Measurements from ENCODE around the gene LRRTM4.
"Not testable (repeated sequence)": the region's sequence is repeated elsewhere in the genome, so short reads cannot be mapped to it uniquely, and the experiment has no call there.

Gene LRRTM4

GRCh38 chr2:77314721-77315120 lies 207.5 kb downstream of the LRRTM4 start:
- no peak for DNase-seq (ENCODE audit: low spot score)

DNA sequence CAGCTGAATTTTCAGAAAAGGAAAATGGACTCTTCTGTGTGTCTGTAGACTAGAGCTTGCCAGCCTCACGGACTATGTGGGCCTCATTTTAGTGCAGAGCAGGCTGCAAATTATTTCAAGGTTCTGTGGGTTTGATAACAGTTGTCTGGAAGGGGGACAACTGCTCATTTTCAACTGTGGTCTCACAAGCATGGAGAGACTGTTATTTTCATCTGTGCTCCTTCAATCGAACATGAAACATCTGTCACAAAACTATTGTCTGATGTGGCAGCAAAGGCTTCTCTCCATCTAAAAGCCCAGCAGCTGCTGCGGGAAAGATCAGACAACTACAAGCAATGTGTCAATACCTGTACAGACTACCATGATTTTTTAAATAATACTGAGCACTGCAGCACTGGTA lies 211.8 kb downstream of the LRRTM4 start:
- DNase-seq (ENCODE audit: low spot score): no peak

- DNase-seq (ENCODE audit: low spot score): no peak
Observed at GRCh38 chr2:77309725-77310124, 212.5 kb downstream of the LRRTM4 start.

- DNase-seq (ENCODE audit: low spot score): no peak
Observed at GRCh38 chr2:77301441-77301840, 220.7 kb downstream of the LRRTM4 start.

DNA sequence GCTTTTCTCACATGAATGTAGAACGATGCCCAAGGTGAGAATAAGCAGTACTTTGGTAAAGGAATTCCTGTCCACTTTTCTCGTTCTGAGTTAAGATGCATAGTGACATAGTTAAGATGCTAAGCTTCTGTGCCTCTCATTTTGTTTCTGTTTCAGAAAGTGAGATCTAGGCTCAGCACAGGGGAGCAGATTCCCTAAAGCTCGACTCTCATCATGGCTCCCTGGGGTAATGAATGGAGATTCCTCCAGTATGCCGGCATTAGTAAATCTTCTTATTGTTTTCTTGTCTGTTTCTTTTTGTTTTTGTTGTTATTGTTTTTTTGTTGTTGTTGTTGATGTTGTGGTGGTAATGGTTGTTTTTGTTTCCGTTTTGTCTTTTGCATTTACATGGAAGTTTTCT lies 225.4 kb downstream of the LRRTM4 start:
- DNase-seq (ENCODE audit: low spot score): no peak

DNA sequence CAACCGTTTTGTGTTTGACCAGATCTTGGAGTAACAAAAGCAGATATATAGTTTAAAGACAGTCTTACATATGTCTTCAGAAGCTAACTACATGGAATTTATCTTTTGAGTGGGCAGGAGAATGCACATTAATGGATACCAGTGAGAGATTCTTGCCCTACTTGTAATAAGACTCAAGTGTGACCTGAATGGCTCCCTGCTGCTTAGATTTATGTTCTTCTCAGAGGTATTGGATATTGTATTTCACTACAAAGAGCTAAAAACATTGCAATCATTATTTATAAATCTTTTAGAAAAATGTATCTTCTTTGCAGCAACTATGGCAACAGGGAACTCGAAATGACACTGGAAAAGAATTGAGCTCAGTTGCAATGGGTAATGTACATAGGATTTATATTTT lies 227.7 kb downstream of the LRRTM4 start:
- DNase-seq (ENCODE audit: low spot score): no peak

- no peak for DNase-seq (ENCODE audit: low spot score)
Observed at GRCh38 chr2:77284353-77284752, 237.8 kb downstream of the LRRTM4 start.

DNA sequence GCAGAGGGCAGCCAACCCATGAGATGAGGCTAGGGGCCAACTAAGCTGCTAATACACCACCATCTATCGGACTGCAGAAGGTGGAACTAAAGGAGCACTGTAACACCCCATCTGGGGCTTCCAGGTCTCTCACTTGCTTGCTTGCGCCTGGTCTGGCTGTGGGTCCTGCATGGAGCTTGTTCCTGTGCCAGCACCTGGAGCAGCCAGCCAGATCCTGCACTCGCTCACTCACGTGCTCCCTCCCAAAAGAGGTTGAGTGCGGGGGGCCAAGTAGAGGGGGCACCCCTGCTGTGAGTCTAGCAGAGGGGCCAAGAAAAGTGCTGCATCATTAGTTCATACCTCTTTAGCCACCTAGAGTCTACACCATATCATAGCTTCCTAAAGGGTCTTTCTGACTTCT lies 250.9 kb downstream of the LRRTM4 start:
- DNase-seq (ENCODE audit: low spot score): no peak

DNA sequence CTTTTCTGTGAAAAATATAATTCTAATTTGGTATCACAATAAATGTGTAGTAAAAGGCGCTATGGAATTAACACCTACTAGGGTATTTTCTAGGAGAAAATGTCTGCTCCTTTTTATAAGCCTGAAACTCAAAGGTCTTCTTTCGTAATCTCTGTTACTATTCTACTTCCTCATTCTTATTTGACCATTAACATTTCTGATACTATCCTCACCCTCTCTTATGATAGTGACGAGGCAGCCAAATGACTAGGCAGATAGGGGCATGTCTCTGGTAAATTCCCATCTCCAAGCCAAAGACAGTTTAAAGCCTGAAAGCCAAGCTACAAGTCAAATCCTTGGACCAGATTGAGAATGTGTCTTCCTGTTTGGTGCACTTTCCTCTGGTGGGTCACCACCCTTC lies 251.7 kb downstream of the LRRTM4 start:
- DNase-seq (ENCODE audit: low spot score): no peak

DNA sequence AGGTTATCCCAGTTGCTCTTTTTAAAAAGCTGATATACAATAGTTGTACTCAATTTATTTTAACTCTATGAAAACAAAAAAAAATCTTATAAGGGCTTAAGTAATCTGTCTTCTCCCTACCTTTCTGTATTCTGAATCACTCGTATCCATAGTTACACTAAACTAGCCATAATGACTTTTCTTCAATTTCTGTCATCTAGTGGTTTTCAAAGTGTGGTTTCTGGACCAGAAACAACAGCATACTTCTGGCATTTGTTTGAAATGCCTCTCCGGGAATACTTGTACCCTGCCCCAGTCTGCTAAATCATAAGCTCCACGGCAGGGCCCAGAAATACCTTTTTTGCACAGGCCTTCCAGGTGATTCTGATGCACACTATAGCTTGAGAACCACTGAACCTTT lies 253.6 kb downstream of the LRRTM4 start:
- no peak for DNase-seq (ENCODE audit: low spot score)

DNA sequence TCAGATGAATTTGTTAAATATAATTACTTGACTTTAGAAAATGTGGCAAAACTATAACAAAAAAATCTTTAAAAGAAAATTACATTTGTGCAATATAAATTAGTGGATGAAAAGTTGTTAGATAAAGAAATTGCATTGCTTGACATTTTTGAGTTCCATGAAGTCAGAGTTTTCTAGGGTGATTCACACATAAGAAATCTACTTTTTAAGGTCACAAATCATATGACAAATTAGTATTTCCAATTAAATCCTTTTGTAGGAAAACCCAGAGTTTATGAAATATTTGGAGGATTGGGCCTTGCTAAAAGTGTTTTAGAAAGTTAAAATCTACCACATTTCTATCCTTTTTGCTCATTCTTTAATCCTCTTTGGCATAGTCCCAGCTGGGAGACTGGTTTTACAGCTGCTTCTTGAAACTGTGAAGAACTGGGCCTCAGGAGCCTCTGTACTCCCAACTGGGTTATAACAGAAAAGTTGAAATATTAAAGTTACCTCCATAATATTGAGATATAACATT lies 289.2 kb downstream of the LRRTM4 start:
- DNase-seq (ENCODE audit: low spot score): no peak

GRCh38 chr2:77228391-77228790 lies 293.8 kb downstream of the LRRTM4 start:
- DNase-seq (ENCODE audit: low spot score): no peak

- DNase-seq (ENCODE audit: low spot score): no peak
Observed at GRCh38 chr2:77210725-77211124, 311.5 kb downstream of the LRRTM4 start.

DNA sequence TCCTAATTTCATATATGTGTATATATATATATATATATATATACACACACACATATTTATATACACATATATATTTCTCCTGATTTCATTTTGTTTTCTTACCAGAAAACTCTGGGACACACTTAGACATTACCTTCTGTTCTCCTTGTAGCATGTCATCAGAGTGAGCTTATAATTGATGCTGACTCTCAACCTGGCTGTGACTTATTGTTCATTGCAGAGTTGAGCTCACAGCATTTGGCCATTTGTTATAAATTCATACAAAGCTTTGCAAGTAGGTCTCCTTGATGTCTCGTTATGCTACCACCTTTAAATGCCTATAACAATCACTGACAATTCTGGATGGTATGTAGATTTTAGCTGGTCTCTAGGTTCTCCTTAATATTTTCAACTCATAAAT lies 314.8 kb downstream of the LRRTM4 start:
- no peak for DNase-seq (ENCODE audit: low spot score)

DNA sequence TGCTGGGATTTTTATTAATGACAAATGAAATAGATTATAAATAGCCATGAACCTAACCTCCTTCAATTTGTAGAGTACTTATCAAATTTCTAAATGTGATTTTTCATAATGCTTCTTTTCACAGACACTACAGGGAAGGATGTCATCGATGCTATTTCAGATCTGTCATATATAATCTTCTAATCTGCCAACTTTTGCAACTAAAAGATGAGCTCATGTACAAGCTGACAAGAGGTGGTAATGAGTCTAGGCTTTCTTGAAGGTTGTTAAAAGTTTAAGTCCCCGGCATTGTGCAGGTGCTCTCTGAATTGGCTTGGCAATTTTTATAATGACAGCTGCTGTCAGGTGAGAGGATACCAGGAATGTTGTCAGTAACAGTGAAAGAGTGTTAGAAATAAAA lies 320.4 kb downstream of the LRRTM4 start:
- DNase-seq (ENCODE audit: low spot score): no peak

DNA sequence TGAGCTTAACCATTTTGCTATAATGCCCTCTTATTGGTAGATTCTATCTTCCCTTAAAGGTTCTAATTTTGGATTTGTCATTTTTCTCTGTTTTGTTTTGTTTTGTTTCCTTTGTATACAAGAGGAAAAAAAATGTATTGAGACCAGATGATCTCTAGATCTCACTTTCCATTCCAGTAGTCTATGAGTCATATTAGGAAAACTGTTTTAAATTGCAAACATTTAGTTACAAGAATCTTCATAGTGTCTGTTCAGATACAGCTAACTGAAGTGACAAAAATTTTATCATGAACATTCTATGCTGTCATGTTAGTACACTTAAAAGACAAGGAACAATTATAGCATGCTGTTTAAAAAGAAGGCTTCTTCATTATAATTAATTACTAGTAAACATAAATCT lies 322.8 kb downstream of the LRRTM4 start:
- no peak for DNase-seq (ENCODE audit: low spot score)

GRCh38 chr2:77193858-77194448 lies 328.2 kb downstream of the LRRTM4 start:
- DNase-seq (ENCODE audit: low spot score): no peak

DNA sequence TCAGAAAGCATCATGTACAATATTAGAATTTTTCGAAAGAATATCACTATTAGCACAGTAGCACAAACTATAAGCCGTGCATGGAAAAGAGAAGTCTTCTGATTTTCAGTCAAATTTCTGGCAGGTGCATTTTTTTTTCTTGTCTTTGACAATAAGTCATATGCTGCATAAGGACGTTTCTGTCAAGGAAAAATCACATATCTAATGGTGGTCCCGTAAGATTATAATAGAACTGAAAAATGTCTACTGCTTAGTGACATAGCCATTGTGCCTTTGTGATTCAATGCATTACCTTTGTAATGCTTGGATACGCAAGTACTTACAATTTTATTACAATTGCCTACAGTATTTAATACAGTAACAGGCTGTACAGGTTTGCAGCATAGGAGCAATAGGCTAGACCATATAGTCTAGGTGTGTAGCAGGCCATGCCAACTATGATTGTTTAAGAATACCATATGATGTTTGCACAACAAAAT lies 329.3 kb downstream of the LRRTM4 start:
- no peak for DNase-seq (ENCODE audit: low spot score)

DNA sequence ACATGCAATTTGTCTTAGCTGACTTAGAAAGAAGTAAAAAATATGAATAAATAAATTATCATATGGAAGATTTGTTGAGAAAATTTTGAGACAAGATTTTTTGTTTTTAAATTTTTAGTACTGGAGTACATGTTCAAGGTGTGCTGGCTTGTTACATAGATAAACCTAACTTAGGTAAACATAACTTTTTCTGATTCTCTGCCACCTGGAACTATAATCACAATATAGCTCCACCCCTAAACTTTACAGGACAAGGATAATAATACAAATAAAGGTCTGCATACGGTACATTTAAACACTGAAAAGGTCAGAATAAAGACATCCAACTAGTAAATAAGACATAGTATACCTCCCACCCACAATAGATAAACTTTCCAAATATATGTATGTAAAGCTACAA lies 330.5 kb downstream of the LRRTM4 start:
- DNase-seq (ENCODE audit: low spot score): no peak

DNA sequence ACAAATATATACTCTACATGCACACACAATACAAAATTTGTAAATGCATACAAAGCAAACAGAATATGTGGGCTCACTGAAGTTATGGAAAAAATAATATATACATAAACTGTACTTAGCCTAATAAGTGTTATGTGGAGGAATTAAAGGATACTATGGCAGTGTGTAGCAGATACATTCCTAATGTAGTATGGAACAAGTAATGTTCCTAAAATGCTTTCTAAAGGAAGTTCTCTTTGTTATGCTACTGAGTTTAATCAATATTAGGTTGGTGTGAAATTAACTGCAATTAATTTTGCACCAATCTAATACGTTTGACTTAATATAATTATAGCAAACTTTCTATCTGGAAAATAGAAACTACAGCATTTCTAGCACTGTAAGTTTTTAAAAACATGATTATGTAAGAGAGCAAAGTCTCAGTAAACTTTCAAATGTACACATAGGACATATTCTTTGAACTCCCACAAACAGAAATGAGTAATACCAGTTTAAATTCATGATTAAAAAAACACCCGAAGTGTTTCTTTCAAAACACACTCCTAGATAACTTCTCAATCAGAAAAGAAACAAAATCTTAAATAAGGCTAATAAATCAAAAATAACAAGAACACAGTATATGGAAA lies 331.3 kb downstream of the LRRTM4 start:
- no peak for DNase-seq (ENCODE audit: low spot score)

DNA sequence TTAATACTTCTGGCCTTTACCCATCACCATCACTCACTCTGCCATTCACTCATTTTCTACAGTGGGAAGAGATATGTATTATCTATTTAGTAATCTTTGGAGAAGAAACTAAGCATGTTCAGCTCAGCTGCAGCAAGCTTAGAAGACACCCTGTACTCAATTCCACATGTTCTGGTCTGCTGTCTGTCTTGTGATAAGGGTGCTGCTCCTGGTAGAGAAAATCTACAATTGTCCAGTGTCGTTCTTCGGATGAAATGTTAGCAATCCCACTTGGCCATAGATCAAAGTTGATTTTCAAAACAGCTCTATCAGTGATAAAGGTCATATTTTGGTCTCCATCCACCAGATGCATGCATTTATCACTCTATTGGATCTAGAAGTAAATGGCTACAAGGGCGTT lies 337.1 kb downstream of the LRRTM4 start:
- no peak for DNase-seq (ENCODE audit: low spot score)

- no peak for DNase-seq (ENCODE audit: low spot score)
Observed at GRCh38 chr2:77179297-77179696, 342.9 kb downstream of the LRRTM4 start.

DNA sequence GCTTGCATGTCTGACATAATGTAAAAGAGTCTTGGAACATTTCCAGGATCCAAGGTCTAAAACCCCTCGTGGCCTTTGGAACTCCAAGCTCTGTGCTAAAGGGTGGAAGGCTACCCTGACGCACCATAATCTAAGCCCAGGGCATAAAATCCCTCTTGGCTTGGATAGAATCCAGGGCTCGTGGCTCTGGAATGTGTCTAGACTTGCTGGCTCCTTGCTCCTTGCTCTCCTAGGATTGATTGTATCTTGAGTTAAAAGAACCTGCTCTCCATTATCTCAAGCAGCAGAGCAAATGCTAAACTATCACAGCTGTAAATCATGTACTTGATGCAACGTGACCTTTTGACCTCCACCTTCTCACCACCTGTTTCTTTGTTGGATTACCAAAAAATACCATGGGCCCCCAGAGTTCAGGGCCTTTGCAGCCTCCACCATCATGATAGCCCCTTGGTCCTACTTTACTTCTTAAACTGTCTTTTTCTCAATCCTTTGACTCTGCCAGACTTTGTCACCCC lies 346.9 kb downstream of the LRRTM4 start:
- DNase-seq (ENCODE audit: low spot score): not testable (repeated sequence)

GRCh38 chr2:77169426-77169825 lies 352.8 kb downstream of the LRRTM4 start:
- no peak for DNase-seq (ENCODE audit: low spot score)
